ENCODE results near the gene NPHS1. TPM values are rescaled to one million over a fixed set of nuclear protein-coding genes. Genes with fewer than 3 reads are reported as not detected.

NPHS1 gene
- total RNA-seq, 1 donor from 2014 or later = not detected

- intact Hi-C loops (cut with DNase I) = no loop called here
Measured at GRCh38 chr19:35860818-35861639, 8.7 kb upstream of the NPHS1 start.

GRCh38 chr19:35860436-35860817 is 8.1 kb upstream of the NPHS1 start:
- Histone ChIP-seq H3K36me3 (no peaks in the 10 kb centered on the region), H3K4me3 (no peak overlapping the region), H3K27ac (no peak overlapping the region), H3K9me3 (no peaks in the 10 kb centered on the region), H3K4me1 (peaks cover 0 to 5% of the 10 kb centered on the region in 2 donors), H3K27me3 (peaks cover 5% of the 10 kb centered on the region)
- TF ChIP-seq, protein P1, sequence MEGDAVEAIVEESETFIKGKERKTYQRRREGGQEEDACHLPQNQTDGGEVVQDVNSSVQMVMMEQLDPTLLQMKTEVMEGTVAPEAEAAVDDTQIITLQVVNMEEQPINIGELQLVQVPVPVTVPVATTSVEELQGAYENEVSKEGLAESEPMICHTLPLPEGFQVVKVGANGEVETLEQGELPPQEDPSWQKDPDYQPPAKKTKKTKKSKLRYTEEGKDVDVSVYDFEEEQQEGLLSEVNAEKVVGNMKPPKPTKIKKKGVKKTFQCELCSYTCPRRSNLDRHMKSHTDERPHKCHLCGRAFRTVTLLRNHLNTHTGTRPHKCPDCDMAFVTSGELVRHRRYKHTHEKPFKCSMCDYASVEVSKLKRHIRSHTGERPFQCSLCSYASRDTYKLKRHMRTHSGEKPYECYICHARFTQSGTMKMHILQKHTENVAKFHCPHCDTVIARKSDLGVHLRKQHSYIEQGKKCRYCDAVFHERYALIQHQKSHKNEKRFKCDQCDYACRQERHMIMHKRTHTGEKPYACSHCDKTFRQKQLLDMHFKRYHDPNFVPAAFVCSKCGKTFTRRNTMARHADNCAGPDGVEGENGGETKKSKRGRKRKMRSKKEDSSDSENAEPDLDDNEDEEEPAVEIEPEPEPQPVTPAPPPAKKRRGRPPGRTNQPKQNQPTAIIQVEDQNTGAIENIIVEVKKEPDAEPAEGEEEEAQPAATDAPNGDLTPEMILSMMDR (IDR thresholded peaks at IDR 0.05) = no peak
- DNase-seq (ENCODE audit: low spot score in 2 of 2) = no peak
- intact Hi-C loops (cut with DNase I) = no loop called here

More at GRCh38 chr19:35860818-35861639, 8.7 kb upstream of the NPHS1 start:
- peaks cover 0 to 5% of the 10 kb centered on the region in 2 donors for H3K4me1 ChIP-seq
- no peaks in the 10 kb centered on the region for H3K9me3 ChIP-seq
- H3K27me3 ChIP-seq = peaks cover 2% of the 10 kb centered on the region
- H3K36me3 ChIP-seq = no peaks in the 10 kb centered on the region
- no peak overlapping the region for H3K27ac ChIP-seq
- TF ChIP-seq, protein P1 (IDR thresholded peaks at IDR 0.05) = no peak
- DNase-seq (ENCODE audit: low spot score in 2 of 2) = no peak
- no peak overlapping the region for H3K4me3 ChIP-seq

DNA sequence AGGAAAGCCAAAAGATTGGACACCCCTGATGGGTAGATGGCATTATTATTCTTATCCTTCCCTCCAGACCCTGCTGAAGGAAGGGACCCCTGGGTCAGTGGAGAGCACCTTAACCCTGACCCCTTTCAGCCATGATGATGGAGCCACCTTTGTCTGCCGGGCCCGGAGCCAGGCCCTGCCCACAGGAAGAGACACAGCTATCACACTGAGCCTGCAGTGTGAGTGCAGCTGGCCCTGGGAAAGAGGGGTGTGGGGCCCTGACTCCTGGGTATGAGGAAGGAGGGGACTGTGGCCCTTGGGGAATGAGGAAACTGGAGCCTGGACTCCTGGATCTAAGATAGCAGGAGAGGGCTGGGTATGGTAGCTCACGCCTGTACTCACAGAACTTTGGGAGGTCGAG is 7.1 kb upstream of the NPHS1 start:
- intact Hi-C loops (cut with DNase I) = no loop called here
- no peaks in the 10 kb centered on the region for H3K9me3 ChIP-seq
- DNase-seq (ENCODE audit: low spot score in 2 of 2) = no peak
- H3K4me1 ChIP-seq = peaks cover 0 to 5% of the 10 kb centered on the region in 2 donors
- TF ChIP-seq, protein P1 (IDR thresholded peaks at IDR 0.05) = no peak
- no peak overlapping the region for H3K27ac ChIP-seq
- no peak overlapping the region for H3K4me3 ChIP-seq
- no peaks in the 10 kb centered on the region for H3K36me3 ChIP-seq
- peaks cover 5% of the 10 kb centered on the region for H3K27me3 ChIP-seq

- TF ChIP-seq, protein P1 (IDR thresholded peaks at IDR 0.05) = no peak
- H3K4me1 ChIP-seq = peaks cover 0 to 5% of the 10 kb centered on the region in 2 donors
- no peak for DNase-seq (ENCODE audit: low spot score in 2 of 2)
- peaks cover 5% of the 10 kb centered on the region for H3K27me3 ChIP-seq
- intact Hi-C loops (cut with DNase I) = no loop called here
- no peak overlapping the region for H3K27ac ChIP-seq
- no peaks in the 10 kb centered on the region for H3K9me3 ChIP-seq
- H3K4me3 ChIP-seq = no peak overlapping the region
- H3K36me3 ChIP-seq = no peaks in the 10 kb centered on the region
Measured at GRCh38 chr19:35858311-35858710, 6.0 kb upstream of the NPHS1 start.

GRCh38 chr19:35856546-35857149 is 4.3 kb upstream of the NPHS1 start, which contains the start of gene KIRREL2:
Gene KIRREL2 (plus strand): TSS chr19:35856911. CDS start chr19:35857120, 209 bp downstream.
- intact Hi-C loops (cut with DNase I) = no loop called here
- DNase-seq (ENCODE audit: low spot score in 2 of 2) = no peak
- TF ChIP-seq, protein P1 (IDR thresholded peaks at IDR 0.05) = no peak
- no peak within 1 kb of the TSS for H3K27ac ChIP-seq
- no peaks in the 10 kb centered on the region for H3K36me3 ChIP-seq
- H3K4me3 ChIP-seq = peak within 1 kb of the TSS; percentile 51 to 60
- H3K27me3 ChIP-seq = peaks cover 5% of the 10 kb centered on the region
- H3K4me1 ChIP-seq = peaks cover 0 to 5% of the 10 kb centered on the region in 2 donors
- H3K9me3 ChIP-seq = no peaks in the 10 kb centered on the region

Measured in ascending aorta (tissue), 2 donors.